ENCODE results near the gene NCOA5.

DNA sequence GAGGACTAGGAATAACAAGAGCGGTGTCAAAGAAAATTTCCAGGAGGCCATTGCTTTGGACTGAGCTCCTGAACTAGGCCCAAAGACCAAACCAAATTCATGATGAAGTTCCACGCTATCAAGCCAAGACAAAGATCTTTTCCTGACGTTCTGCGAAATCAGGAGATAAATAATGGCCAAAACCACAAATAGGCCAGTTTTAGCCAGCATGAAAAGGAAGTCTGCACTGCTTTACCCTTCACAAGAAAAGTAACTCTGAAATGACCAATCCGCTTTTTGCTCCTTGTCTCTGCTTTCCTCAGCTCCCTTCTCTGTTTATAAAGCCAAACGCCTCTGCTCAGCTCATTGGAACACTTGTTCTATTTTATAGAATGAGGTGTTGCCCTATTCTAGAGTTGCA is 6.7 kb downstream of the NCOA5 start:
- TF ChIP-seq, protein P1, sequence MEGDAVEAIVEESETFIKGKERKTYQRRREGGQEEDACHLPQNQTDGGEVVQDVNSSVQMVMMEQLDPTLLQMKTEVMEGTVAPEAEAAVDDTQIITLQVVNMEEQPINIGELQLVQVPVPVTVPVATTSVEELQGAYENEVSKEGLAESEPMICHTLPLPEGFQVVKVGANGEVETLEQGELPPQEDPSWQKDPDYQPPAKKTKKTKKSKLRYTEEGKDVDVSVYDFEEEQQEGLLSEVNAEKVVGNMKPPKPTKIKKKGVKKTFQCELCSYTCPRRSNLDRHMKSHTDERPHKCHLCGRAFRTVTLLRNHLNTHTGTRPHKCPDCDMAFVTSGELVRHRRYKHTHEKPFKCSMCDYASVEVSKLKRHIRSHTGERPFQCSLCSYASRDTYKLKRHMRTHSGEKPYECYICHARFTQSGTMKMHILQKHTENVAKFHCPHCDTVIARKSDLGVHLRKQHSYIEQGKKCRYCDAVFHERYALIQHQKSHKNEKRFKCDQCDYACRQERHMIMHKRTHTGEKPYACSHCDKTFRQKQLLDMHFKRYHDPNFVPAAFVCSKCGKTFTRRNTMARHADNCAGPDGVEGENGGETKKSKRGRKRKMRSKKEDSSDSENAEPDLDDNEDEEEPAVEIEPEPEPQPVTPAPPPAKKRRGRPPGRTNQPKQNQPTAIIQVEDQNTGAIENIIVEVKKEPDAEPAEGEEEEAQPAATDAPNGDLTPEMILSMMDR (IDR thresholded peaks at IDR 0.05): no peak
- TF ChIP-seq POLR2A (IDR thresholded peaks at IDR 0.05): no peak
